SU-DHL-6 (cell line): ENCODE measurements around the gene LYSMD1.

ENCODE experiments used
- EZH2phosphoT487 ChIP-seq: fragments of 200-600 bp; sonication (generic), shearing (Covaris generic); conservative IDR thresholded peaks from 2 replicates; pipeline ENCODE4 v1.6.1; 2018; ENCODE audit warnings: mild to moderate bottlenecking, antibody characterized with exemption, low read length, moderate library complexity, mixed read lengths
- TF ChIP-seq, protein P1 (sequence below): fragments of 200-600 bp; sonication (generic); IDR thresholded peaks from one replicate; pipeline ENCODE4 v1.5.1; 2017; ENCODE audit warnings: antibody characterized with exemption, mild to moderate bottlenecking, low read length, moderate library complexity; ENCODE audit not compliant: insufficient read depth, poor library complexity, severe bottlenecking

DNA sequence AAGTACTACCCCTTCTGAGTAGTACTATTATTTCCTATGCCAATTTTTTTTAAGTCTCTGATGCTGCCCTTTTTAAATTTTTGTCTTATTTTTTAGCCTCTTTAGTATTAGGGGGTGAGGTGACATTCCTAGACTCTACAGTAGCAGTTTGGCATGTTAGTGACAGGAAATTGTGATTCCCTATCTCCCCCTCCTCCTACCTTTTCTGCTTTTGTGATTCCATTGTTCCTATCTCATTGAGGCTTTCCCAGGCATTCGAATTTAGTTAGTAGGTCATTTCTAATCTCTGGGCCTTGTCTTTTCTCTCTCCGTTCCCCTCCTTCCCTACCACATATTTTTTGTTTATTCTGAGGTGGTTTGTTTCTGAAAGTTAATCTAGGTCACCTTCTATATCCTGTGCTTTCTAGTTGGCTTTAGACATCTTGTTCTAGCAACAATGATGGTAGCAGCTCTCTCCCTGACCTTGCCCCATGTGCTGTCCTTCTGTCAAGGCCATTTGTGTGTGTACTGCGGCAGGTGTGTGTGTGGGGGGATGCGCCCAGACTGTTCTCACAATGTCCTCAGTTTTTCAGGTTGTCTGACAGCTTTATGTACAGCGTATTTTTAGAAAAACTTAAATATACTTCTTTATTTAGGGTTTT, 40.8 kb downstream of the LYSMD1 start:
- TF ChIP-seq, protein P1, sequence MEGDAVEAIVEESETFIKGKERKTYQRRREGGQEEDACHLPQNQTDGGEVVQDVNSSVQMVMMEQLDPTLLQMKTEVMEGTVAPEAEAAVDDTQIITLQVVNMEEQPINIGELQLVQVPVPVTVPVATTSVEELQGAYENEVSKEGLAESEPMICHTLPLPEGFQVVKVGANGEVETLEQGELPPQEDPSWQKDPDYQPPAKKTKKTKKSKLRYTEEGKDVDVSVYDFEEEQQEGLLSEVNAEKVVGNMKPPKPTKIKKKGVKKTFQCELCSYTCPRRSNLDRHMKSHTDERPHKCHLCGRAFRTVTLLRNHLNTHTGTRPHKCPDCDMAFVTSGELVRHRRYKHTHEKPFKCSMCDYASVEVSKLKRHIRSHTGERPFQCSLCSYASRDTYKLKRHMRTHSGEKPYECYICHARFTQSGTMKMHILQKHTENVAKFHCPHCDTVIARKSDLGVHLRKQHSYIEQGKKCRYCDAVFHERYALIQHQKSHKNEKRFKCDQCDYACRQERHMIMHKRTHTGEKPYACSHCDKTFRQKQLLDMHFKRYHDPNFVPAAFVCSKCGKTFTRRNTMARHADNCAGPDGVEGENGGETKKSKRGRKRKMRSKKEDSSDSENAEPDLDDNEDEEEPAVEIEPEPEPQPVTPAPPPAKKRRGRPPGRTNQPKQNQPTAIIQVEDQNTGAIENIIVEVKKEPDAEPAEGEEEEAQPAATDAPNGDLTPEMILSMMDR = no peak
- no peak for TF ChIP-seq EZH2phosphoT487
